SU-DHL-6 (cell line): Measurements from ENCODE around the gene SP3.

Experiments used
- EZH2phosphoT487 ChIP-seq: fragments of 200-600 bp; sonication (generic), shearing (Covaris generic); conservative IDR thresholded peaks from 2 replicates; pipeline ENCODE4 v1.6.1; 2018; ENCODE audit warnings: mild to moderate bottlenecking, antibody characterized with exemption, low read length, moderate library complexity, mixed read lengths
- TF ChIP-seq, protein P1 (sequence below): fragments of 200-600 bp; sonication (generic); IDR thresholded peaks from one replicate; pipeline ENCODE4 v1.5.1; 2017; ENCODE audit warnings: antibody characterized with exemption, mild to moderate bottlenecking, low read length, moderate library complexity; ENCODE audit not compliant: insufficient read depth, poor library complexity, severe bottlenecking

GRCh38 chr2:173860082-173860481, 105.1 kb downstream of the SP3 start:
- TF ChIP-seq EZH2phosphoT487: no peak
- TF ChIP-seq, protein P1, sequence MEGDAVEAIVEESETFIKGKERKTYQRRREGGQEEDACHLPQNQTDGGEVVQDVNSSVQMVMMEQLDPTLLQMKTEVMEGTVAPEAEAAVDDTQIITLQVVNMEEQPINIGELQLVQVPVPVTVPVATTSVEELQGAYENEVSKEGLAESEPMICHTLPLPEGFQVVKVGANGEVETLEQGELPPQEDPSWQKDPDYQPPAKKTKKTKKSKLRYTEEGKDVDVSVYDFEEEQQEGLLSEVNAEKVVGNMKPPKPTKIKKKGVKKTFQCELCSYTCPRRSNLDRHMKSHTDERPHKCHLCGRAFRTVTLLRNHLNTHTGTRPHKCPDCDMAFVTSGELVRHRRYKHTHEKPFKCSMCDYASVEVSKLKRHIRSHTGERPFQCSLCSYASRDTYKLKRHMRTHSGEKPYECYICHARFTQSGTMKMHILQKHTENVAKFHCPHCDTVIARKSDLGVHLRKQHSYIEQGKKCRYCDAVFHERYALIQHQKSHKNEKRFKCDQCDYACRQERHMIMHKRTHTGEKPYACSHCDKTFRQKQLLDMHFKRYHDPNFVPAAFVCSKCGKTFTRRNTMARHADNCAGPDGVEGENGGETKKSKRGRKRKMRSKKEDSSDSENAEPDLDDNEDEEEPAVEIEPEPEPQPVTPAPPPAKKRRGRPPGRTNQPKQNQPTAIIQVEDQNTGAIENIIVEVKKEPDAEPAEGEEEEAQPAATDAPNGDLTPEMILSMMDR: no peak
